ENCODE data around the gene CTDSPL. TPM values are rescaled to one million over a fixed set of nuclear protein-coding genes. Genes with fewer than 3 reads are reported as not detected.

The CTDSPL gene
- total RNA-seq, 6 experiments from 2014 or later, result 30.3 to 38.8 (median 36.2) TPM

DNA sequence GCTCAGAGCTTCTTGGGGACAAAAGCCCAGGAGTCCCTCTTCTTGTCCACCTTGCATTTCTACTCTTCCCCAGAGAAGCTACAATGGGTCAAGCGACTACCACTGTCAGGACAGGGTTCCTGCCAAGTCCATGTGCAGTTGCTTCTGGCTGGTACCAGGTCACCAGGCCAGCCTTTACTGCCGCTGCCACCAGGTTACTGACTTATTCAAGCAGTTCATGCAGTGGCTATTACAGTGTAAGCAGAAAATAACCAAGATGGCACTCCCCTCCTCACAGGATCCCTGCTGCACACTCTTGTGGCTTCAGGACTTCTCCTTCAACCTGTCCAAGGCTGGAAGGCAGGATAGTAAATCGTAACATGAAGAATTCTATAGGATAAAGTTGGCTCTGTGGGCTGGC is 42.1 kb downstream of the CTDSPL start:
- Mint-ChIP-seq H3K4me3 (no peak overlapping the region), H3K27ac (no peak overlapping the region), H3K4me1 (ENCODE audit: low read depth) (peaks cover 46% of the 10 kb centered on the region), H3K27me3 (ENCODE audit: insufficient read depth) (peaks cover 4% of the 10 kb centered on the region), H3K9me3 (no peaks in the 10 kb centered on the region), H3K36me3 (ENCODE audit: low read depth) (no peaks in the 10 kb centered on the region)
- DNase-seq, result no peak
- TF ChIP-seq, protein P1, sequence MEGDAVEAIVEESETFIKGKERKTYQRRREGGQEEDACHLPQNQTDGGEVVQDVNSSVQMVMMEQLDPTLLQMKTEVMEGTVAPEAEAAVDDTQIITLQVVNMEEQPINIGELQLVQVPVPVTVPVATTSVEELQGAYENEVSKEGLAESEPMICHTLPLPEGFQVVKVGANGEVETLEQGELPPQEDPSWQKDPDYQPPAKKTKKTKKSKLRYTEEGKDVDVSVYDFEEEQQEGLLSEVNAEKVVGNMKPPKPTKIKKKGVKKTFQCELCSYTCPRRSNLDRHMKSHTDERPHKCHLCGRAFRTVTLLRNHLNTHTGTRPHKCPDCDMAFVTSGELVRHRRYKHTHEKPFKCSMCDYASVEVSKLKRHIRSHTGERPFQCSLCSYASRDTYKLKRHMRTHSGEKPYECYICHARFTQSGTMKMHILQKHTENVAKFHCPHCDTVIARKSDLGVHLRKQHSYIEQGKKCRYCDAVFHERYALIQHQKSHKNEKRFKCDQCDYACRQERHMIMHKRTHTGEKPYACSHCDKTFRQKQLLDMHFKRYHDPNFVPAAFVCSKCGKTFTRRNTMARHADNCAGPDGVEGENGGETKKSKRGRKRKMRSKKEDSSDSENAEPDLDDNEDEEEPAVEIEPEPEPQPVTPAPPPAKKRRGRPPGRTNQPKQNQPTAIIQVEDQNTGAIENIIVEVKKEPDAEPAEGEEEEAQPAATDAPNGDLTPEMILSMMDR (IDR thresholded peaks at IDR 0.05), result no peak

DNA sequence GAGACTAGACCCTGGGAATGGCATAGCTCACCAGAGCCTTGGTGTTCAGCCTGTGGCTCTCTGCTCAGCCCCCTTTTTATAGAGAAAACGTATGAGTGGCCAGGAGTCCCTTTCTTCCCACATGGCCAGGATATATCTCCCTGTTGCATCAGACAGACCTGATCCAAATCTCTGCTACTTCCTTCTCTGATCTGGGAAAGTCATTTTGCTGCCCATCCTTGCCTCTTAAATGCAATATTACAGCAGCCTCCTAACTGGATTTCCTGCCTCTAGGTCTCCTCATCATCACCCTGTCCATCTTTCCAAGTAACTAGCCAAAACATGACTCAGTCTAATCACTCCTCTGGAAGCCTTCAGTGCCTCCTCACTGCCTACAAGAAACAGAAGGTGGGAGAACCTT is 42.9 kb downstream of the CTDSPL start:
- DNase-seq, result peak; percentile 39
- Mint-ChIP-seq H3K27ac (peak overlapping the region; percentile 57), H3K4me3 (no peak overlapping the region), H3K9me3 (no peaks in the 10 kb centered on the region), H3K4me1 (ENCODE audit: low read depth) (peaks cover 46% of the 10 kb centered on the region), H3K27me3 (ENCODE audit: insufficient read depth) (peaks cover 4% of the 10 kb centered on the region; the same call in 1 of the 2 replicates), H3K36me3 (ENCODE audit: low read depth) (no peaks in the 10 kb centered on the region)
- TF ChIP-seq, protein P1 (IDR thresholded peaks at IDR 0.05), result no peak

DNA sequence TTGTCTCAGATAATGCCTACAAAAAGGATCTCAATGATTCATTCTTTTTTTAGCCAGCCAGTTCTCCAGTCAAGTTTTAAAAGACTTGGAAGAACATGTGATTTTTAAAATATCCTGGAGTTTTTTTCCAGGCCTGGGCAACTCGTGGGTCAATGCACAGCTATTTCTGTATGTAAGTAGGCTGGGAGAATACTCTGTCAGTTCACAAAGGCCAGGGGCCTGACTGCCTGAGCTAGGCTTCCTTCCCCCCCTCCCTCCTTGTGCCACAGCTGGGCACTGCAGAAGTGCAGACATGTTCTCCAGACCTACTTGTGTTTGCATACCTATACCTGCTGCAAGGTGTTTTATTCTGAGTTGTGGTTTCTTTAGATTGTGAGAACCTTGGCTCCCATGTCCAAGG is 43.7 kb downstream of the CTDSPL start:
- Mint-ChIP-seq H3K4me1 (ENCODE audit: low read depth) (peaks cover 46% of the 10 kb centered on the region), H3K36me3 (ENCODE audit: low read depth) (no peaks in the 10 kb centered on the region), H3K4me3 (no peak overlapping the region), H3K27me3 (ENCODE audit: insufficient read depth) (peaks cover 4% of the 10 kb centered on the region; the same call in 1 of the 2 replicates), H3K9me3 (no peaks in the 10 kb centered on the region), H3K27ac (no peak overlapping the region)
- TF ChIP-seq, protein P1 (IDR thresholded peaks at IDR 0.05), result no peak
- no peak for DNase-seq

DNA sequence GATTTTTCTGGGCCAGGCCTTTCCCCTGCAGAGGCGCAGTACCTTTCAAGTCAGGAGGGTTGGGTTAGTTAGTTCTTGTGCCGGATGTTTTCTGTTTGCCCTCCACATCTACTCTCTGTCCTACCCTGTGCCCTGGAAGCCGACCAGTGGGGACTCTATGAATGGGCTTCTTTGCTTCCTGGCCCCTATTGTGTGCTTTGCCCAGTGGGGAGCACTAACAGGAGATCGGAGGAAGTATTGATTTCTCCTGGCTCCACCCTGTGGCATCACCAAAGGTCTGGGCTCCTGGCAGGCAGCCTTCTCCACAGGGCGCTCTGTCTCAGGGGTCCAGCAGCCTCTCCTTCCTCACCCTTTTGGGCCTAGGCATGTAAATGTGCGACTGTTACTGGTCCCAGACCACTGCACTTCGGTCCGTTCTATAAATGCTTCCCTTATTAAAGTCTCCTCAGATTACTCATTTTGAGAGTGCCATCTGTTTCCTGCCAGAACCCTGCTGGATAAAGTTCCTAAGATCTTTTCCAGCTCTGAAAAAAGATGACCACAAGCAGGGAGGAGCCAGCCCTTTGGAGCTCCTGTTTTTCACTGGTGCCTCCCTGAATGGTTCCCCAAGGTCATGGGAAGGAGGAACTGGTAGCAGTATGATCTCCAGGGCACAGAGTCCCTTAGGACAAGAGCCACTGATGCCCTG is 44.5 kb downstream of the CTDSPL start:
- H3K27me3 Mint-ChIP-seq (ENCODE audit: insufficient read depth), result peaks cover 3% of the 10 kb centered on the region; the same call in 1 of the 2 replicates
- H3K9me3 Mint-ChIP-seq, result no peaks in the 10 kb centered on the region
- H3K4me1 Mint-ChIP-seq (ENCODE audit: low read depth), result peaks cover 46% of the 10 kb centered on the region
- TF ChIP-seq, protein P1 (IDR thresholded peaks at IDR 0.05), result no peak
- peak overlapping the region; percentile 37; the same call in 1 of the 2 replicates for H3K4me3 Mint-ChIP-seq
- H3K27ac Mint-ChIP-seq, result peak overlapping the region; percentile 75
- DNase-seq, result peak; percentile 65
- peaks cover 2% of the 10 kb centered on the region; the same call in 1 of the 2 replicates for H3K36me3 Mint-ChIP-seq (ENCODE audit: low read depth)

DNA sequence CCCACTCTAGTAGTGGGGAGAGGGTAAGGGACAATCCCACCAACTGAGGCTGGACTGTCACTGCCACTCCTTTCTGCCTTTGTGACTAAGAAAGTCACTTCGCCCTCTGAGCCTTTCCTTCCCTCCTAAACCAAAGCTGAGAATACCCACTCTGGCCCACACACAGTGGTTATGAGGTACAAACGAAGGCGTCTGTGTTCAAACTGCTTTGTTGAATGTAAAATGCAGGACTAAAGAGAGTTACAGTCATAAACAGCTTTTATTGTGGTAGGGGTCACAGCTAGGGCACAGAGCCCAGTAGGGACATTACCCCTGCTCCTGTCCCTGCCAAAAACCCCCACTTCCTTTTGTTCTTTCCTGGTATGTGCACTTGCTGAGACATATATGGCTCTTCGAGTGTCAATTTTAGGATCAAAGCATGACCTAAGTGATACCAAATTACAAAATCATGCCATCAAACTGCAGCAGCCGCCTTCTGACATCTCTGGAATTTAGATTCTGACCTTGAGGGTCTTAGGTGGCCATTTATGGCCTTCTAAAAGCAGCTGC is 45.1 kb downstream of the CTDSPL start:
- H3K27me3 Mint-ChIP-seq (ENCODE audit: insufficient read depth), result peaks cover 2% of the 10 kb centered on the region; the same call in 1 of the 2 replicates
- TF ChIP-seq, protein P1 (IDR thresholded peaks at IDR 0.05), result no peak
- no peaks in the 10 kb centered on the region for H3K9me3 Mint-ChIP-seq
- peaks cover 7% of the 10 kb centered on the region for H3K36me3 Mint-ChIP-seq (ENCODE audit: low read depth)
- peaks cover 46% of the 10 kb centered on the region for H3K4me1 Mint-ChIP-seq (ENCODE audit: low read depth)
- H3K4me3 Mint-ChIP-seq, result no peak overlapping the region
- no peak for DNase-seq
- peak overlapping the region; percentile 75 for H3K27ac Mint-ChIP-seq

Data from HFFc6 (cell line).